D721Med (cell line): Measurements from ENCODE around the gene CST11.

Experiments
- DNase-seq: peaks from one replicate; pipeline ENCODE4 v3.0.0; 2011; ENCODE audit warnings: low spot score; ENCODE audit not compliant: insufficient read length
- FAIRE-seq: peaks from 2 replicates; lab custom pipeline; 2011; peaks lifted over from hg19 to GRCh38; lab: Jason Lieb, UNC
- CTCF ChIP-seq: IDR thresholded peaks from 2 replicates; pipeline ENCODE4 v1.5.1; 2012; ENCODE audit warnings: mild to moderate bottlenecking, control low read depth; ENCODE audit not compliant: insufficient read depth; ENCODE audit errors: missing control alignments

Gene CST11

GRCh38 chr20:23413862-23414422, 38.7 kb downstream of the CST11 start:
- no peak for TF ChIP-seq CTCF
- FAIRE-seq: no peak

GRCh38 chr20:23412026-23412425, 40.6 kb downstream of the CST11 start:
- DNase-seq (no peak), FAIRE-seq (no peak)
- TF ChIP-seq CTCF: no peak

More at GRCh38 chr20:23413862-23414422, 38.7 kb downstream of the CST11 start:
- no peak for DNase-seq

DNA sequence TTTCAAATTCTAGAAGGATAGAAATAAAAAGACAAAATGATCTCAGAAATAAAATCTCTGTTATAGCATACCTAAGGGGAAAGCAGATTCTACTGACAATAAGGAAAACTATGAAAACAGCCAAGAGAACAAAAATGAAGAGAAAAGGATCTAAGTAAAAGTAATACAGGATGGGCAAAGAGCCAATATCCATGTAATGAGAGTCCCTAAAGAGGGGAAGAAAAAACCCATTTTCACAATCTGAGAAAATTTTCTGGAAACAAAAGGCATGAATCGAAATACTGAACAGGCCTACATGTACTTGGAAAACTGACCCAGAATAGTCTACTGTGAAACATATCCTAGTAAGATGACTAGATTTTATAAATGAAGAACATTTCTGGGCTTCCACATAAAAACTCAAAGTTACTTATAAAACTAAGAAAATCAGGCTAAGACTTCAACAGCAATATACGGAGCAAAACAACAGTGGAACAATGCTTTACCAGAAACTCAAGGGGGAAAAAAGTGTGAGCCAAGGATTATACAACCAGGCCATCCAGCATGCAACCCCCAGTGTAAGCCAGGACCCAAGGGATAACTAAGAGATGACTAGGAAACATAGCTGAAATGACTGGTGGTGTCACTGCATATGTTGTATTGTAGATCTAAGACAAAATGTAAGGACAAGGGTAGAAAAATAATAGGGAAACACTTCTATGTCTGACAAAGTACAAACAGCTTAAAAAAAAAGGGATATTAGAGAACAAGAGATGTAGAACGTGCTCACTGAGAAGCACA, 41.6 kb downstream of the CST11 start:
- no peak for TF ChIP-seq CTCF
- no peak for DNase-seq

GRCh38 chr20:23409800-23410199, 42.9 kb downstream of the CST11 start:
- DNase-seq (no peak), FAIRE-seq (no peak)

More for the DNA sequence above, 41.6 kb downstream of the CST11 start:
- FAIRE-seq: no peak

DNA sequence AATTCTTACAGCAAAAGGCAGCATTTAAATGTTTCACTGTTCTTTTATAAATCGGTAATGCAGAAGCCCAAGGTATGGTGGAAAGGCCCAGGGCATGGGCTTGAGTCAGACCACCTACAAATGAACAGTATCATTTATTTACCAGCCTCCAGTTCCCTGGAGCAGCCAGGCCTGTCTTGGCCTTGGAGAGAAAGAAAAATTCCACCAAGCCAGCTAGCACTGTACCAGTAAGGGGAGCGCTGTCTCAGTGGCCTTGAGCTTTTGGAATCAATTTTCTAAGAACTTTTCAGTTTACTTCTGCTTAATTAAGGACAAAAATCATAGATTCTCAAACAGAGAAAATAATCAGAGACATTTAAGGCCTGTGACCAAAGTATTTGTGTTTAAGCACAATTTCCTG, 43.7 kb downstream of the CST11 start:
- DNase-seq (no peak), FAIRE-seq (no peak)
- TF ChIP-seq CTCF: no peak

More at GRCh38 chr20:23409800-23410199, 42.9 kb downstream of the CST11 start:
- TF ChIP-seq CTCF: no peak

DNA sequence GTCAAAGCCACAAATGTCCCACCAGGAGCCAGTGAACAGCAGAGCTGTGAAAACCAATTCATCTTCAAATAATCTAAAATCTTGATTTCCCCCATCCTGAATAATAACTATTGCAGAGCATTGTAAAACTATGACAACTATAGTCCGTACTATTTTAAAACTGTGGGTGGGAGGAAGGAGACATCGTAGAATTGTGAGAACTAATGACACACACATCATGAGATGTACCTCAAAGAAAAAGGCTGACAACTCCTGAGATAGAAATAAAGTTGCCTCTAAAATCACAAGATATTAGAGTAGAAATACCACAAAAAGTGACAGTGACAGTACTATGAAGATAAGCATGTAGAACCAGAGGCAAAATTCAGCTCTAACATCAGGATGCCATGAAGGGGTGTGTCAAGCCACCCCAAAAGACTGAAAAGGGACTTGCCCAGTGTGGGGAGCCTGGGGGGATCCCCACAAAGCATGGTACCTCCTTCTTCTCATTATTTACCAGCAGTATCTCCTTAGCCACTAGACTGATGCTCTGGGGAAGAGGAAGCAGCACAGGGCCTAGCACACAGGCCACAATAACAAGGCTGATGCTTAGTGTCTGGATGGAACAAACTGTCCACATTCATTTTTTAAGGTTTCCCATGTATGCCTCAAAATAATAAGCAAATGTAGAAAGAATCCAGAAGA, 44.8 kb downstream of the CST11 start:
- no peak for TF ChIP-seq CTCF
- DNase-seq: no peak
- no peak for FAIRE-seq
